Chondrocyte (in vitro differentiated cells): ENCODE measurements around the gene BMP3. TPM values are rescaled to one million over a fixed set of nuclear protein-coding genes. Genes with fewer than 3 reads are reported as not detected.
A peak's percentile ranks its signal among the peaks of the same experiment; 100 is the strongest.

Experiments used
- DNase-seq: peaks from one replicate; pipeline ENCODE4 v3.0.0; 2021; ENCODE audit warnings: mixed read lengths, low spot score
- H3K27ac Mint-ChIP-seq: one replicate; pipeline ENCODE4 v1.8.0; 2021; ENCODE audit warnings: mild to moderate bottlenecking, moderate library complexity, mixed read lengths; ENCODE audit not compliant: unreplicated experiment
- H3K27me3 Mint-ChIP-seq: 2 replicates; pipeline ENCODE4 v1.8.0; 2021; ENCODE audit warnings: low read depth, mixed read lengths
- H3K36me3 Mint-ChIP-seq: 2 replicates; pipeline ENCODE4 v1.8.0; 2021; ENCODE audit warnings: low read depth, mixed read lengths
- H3K4me1 Mint-ChIP-seq: 2 replicates; pipeline ENCODE4 v1.8.0; 2021; ENCODE audit warnings: low read depth, mild to moderate bottlenecking, mixed read lengths
- H3K4me3 Mint-ChIP-seq: one replicate; pipeline ENCODE4 v1.8.0; 2021; ENCODE audit warnings: mild to moderate bottlenecking, moderate library complexity, mixed read lengths; ENCODE audit not compliant: unreplicated experiment
- H3K9me3 Mint-ChIP-seq: 2 replicates; pipeline ENCODE4 v1.8.0; 2021; ENCODE audit warnings: low read depth, mixed read lengths
- total RNA-seq: library from RNA; stranded (reverse); gene quantifications from 3 replicates; pipeline ENCODE4 v1.2.1, GENCODE V29; 2021
- TF ChIP-seq, protein P1 (sequence below): fragments of 200-600 bp; sonication (generic); IDR thresholded peaks from 2 replicates; pipeline ENCODE4 v1.5.0; 2021; ENCODE audit warnings: antibody characterized with exemption, mild to moderate bottlenecking, moderate library complexity

BMP3 gene
- total RNA-seq, 1 donor from 2014 or later, result not detected

- no peaks in the 10 kb centered on the region for H3K9me3 Mint-ChIP-seq
- H3K27ac Mint-ChIP-seq, result no peak overlapping the region
- TF ChIP-seq, protein P1, sequence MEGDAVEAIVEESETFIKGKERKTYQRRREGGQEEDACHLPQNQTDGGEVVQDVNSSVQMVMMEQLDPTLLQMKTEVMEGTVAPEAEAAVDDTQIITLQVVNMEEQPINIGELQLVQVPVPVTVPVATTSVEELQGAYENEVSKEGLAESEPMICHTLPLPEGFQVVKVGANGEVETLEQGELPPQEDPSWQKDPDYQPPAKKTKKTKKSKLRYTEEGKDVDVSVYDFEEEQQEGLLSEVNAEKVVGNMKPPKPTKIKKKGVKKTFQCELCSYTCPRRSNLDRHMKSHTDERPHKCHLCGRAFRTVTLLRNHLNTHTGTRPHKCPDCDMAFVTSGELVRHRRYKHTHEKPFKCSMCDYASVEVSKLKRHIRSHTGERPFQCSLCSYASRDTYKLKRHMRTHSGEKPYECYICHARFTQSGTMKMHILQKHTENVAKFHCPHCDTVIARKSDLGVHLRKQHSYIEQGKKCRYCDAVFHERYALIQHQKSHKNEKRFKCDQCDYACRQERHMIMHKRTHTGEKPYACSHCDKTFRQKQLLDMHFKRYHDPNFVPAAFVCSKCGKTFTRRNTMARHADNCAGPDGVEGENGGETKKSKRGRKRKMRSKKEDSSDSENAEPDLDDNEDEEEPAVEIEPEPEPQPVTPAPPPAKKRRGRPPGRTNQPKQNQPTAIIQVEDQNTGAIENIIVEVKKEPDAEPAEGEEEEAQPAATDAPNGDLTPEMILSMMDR, result no peak
- H3K4me3 Mint-ChIP-seq, result no peak overlapping the region
- peaks cover 27% of the 10 kb centered on the region for H3K27me3 Mint-ChIP-seq
- no peaks in the 10 kb centered on the region for H3K4me1 Mint-ChIP-seq
- no peak for DNase-seq
- no peaks in the 10 kb centered on the region for H3K36me3 Mint-ChIP-seq
Measured at GRCh38 chr4:81062001-81062400, 31.5 kb downstream of the BMP3 start.

DNA sequence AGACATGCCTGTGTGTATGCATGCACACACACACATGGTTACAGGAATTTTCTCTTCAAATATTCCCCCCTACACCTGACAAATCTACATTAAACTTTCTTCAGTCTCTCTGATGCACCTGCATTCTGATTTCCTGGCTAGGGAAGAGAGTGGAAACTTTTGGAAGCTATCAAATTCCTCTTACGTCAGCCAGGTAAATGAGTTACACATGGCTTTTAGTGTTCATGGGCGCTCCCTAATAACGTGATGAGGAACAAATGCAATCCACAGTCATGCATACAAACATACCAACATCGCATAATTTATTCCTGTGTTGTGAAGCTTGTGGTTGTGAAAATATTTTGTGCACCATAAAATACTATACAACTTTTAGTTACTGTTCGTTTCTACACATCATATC, 34.9 kb downstream of the BMP3 start:
- no peaks in the 10 kb centered on the region for H3K4me1 Mint-ChIP-seq
- no peak overlapping the region for H3K4me3 Mint-ChIP-seq
- TF ChIP-seq, protein P1, result no peak
- H3K27ac Mint-ChIP-seq, result no peak overlapping the region
- H3K36me3 Mint-ChIP-seq, result no peaks in the 10 kb centered on the region
- no peaks in the 10 kb centered on the region for H3K9me3 Mint-ChIP-seq
- no peak for DNase-seq
- H3K27me3 Mint-ChIP-seq, result peaks cover 33% of the 10 kb centered on the region

- no peak overlapping the region for H3K27ac Mint-ChIP-seq
- no peaks in the 10 kb centered on the region for H3K4me1 Mint-ChIP-seq
- H3K27me3 Mint-ChIP-seq, result peaks cover 36% of the 10 kb centered on the region
- no peaks in the 10 kb centered on the region for H3K36me3 Mint-ChIP-seq
- no peak overlapping the region for H3K4me3 Mint-ChIP-seq
- TF ChIP-seq, protein P1, result peak; percentile 92
- DNase-seq, result no peak
- no peaks in the 10 kb centered on the region for H3K9me3 Mint-ChIP-seq
Measured at GRCh38 chr4:81069706-81070331, 39.3 kb downstream of the BMP3 start.

GRCh38 chr4:81071013-81071412, 40.5 kb downstream of the BMP3 start:
- H3K27ac Mint-ChIP-seq, result no peak overlapping the region
- H3K4me1 Mint-ChIP-seq, result no peaks in the 10 kb centered on the region
- H3K4me3 Mint-ChIP-seq, result no peak overlapping the region
- H3K27me3 Mint-ChIP-seq, result peaks cover 33% of the 10 kb centered on the region
- no peak for DNase-seq
- H3K36me3 Mint-ChIP-seq, result no peaks in the 10 kb centered on the region
- no peaks in the 10 kb centered on the region for H3K9me3 Mint-ChIP-seq
- TF ChIP-seq, protein P1, result no peak

GRCh38 chr4:81081156-81081555, 50.6 kb downstream of the BMP3 start:
- Mint-ChIP-seq H3K27me3 (peaks cover 12% of the 10 kb centered on the region), H3K36me3 (no peaks in the 10 kb centered on the region), H3K4me1 (no peaks in the 10 kb centered on the region), H3K4me3 (no peak overlapping the region), H3K27ac (no peak overlapping the region), H3K9me3 (peaks cover 2% of the 10 kb centered on the region)
- TF ChIP-seq, protein P1, result no peak
- no peak for DNase-seq
